Measurements from ENCODE around the gene LRP2. TPM values are rescaled to one million over a fixed set of nuclear protein-coding genes. Genes with fewer than 3 reads are reported as not detected.

The LRP2 gene
- total RNA-seq, 1 donor from 2014 or later = 0.24 TPM

DNA sequence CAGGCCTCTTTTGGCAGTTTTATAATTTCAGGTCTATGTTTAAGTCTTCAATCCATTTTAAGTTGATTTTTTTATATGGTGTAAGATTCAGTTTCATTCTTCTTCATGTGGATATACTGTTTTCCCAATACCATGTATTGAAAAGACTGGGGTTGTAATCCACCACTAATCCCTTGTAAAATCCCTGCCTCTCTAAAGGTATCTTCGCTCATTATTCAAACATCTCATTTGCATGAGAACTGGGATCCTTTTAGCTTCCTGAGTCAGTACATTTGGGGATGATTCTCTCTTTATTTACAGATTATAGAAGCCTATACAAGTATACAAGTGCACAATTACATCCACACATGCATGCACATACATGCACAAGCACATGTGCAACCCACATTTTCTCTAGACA lies 267.7 kb downstream of the LRP2 start:
- no peak overlapping the region for H3K4me3 Mint-ChIP-seq (ENCODE audit: unreplicated experiment)
- peaks cover 14% of the 10 kb centered on the region for H3K27me3 Mint-ChIP-seq (ENCODE audit: unreplicated experiment)
- H3K36me3 Mint-ChIP-seq (ENCODE audit: unreplicated experiment) = no peaks in the 10 kb centered on the region
- H3K9me3 Mint-ChIP-seq (ENCODE audit: unreplicated experiment) = no peaks in the 10 kb centered on the region
- no peak overlapping the region for H3K27ac Mint-ChIP-seq (ENCODE audit: unreplicated experiment)
- TF ChIP-seq CTCF (IDR thresholded peaks at IDR 0.05) = no peak
- H3K4me1 Mint-ChIP-seq (ENCODE audit: unreplicated experiment) = peaks cover 14% of the 10 kb centered on the region
- no peak for DNase-seq (ENCODE audit: extremely low spot score, unreplicated experiment)

- peaks cover 7% of the 10 kb centered on the region for H3K27me3 Mint-ChIP-seq (ENCODE audit: unreplicated experiment)
- H3K27ac Mint-ChIP-seq (ENCODE audit: unreplicated experiment) = no peak overlapping the region
- H3K4me1 Mint-ChIP-seq (ENCODE audit: unreplicated experiment) = peaks cover 14% of the 10 kb centered on the region
- no peaks in the 10 kb centered on the region for H3K36me3 Mint-ChIP-seq (ENCODE audit: unreplicated experiment)
- H3K4me3 Mint-ChIP-seq (ENCODE audit: unreplicated experiment) = no peak overlapping the region
- no peaks in the 10 kb centered on the region for H3K9me3 Mint-ChIP-seq (ENCODE audit: unreplicated experiment)
- TF ChIP-seq CTCF (IDR thresholded peaks at IDR 0.05) = no peak
- no peak for DNase-seq (ENCODE audit: extremely low spot score, unreplicated experiment)
Observed at GRCh38 chr2:169093535-169093934, 268.8 kb downstream of the LRP2 start.

DNA sequence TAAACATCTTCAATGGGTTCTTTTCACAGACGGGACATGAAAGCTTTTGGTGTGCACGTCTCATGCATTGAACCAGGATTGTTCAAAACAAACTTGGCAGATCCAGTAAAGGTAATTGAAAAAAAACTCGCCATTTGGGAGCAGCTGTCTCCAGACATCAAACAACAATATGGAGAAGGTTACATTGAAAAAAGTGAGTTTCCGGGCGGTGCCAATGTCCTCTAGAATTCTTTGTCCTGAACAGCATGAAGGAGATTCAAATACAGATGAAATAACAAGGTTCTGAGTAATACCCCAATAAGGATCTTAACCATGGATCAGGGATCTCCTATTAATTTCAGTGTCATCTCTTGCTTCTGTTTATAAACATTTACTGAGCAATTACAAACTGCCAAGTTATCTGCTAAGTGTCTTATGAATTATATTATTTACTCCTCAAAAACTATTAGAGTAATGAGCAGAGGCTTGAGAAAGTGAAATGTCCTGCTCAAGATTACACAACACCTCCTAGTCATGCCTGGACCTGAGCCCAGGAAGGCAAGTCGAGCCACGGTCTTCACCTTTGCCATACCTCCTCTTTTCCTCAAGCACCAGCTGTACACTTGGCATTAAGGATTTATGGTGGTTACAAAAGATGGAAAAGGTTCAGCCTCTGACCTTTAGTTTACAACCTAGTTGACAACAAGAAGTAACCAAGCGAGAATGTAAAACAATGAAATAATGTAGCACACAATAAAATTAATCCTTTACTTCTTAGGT lies 270.4 kb downstream of the LRP2 start:
- no peak for TF ChIP-seq CTCF (IDR thresholded peaks at IDR 0.05)
- DNase-seq (ENCODE audit: extremely low spot score, unreplicated experiment) = no peak
- no peak overlapping the region for H3K4me3 Mint-ChIP-seq (ENCODE audit: unreplicated experiment)
- H3K27ac Mint-ChIP-seq (ENCODE audit: unreplicated experiment) = no peak overlapping the region
- peaks cover 7% of the 10 kb centered on the region for H3K27me3 Mint-ChIP-seq (ENCODE audit: unreplicated experiment)
- H3K36me3 Mint-ChIP-seq (ENCODE audit: unreplicated experiment) = no peaks in the 10 kb centered on the region
- H3K9me3 Mint-ChIP-seq (ENCODE audit: unreplicated experiment) = no peaks in the 10 kb centered on the region
- peaks cover 14% of the 10 kb centered on the region for H3K4me1 Mint-ChIP-seq (ENCODE audit: unreplicated experiment)

- no peak overlapping the region for H3K4me3 Mint-ChIP-seq (ENCODE audit: unreplicated experiment)
- H3K27ac Mint-ChIP-seq (ENCODE audit: unreplicated experiment) = no peak overlapping the region
- no peak for DNase-seq (ENCODE audit: extremely low spot score, unreplicated experiment)
- H3K9me3 Mint-ChIP-seq (ENCODE audit: unreplicated experiment) = no peaks in the 10 kb centered on the region
- peaks cover 10% of the 10 kb centered on the region for H3K27me3 Mint-ChIP-seq (ENCODE audit: unreplicated experiment)
- H3K36me3 Mint-ChIP-seq (ENCODE audit: unreplicated experiment) = no peaks in the 10 kb centered on the region
- no peak for TF ChIP-seq CTCF (IDR thresholded peaks at IDR 0.05)
- H3K4me1 Mint-ChIP-seq (ENCODE audit: unreplicated experiment) = peaks cover 14% of the 10 kb centered on the region
Observed at GRCh38 chr2:169091256-169091655, 271.1 kb downstream of the LRP2 start.

DNA sequence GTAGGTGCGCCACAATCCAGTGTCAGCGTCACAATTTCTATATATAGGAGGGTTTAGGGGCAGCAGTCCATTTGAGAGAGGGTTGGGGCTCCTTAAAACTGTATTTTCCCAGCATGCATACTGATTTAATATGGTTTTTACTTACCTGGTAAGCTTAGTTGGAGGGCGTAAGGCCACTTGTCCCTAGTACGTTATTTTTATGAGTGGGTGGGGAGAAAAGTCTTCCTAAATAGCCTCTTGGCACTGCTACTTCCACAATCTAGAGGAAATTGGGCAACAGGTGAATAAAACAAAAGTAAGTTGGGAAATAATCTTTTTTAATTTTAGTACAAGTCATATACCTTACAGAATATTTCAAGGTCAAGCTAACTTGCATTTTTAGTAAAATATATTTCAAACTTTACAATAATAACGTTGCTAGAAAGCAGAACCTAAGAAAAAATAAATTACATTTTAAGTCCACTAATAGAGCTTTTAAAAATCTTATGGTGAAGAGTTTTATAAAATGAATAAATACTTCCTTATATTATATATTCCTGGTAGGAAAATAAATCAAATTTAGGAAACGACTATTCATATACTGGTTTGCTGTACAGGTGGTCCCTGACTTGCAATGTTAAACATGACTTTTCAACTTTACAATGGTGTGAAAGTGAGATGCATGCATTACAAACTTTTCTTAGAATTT lies 272.1 kb downstream of the LRP2 start:
- Mint-ChIP-seq H3K9me3 (ENCODE audit: unreplicated experiment) (peaks cover 8% of the 10 kb centered on the region), H3K4me1 (ENCODE audit: unreplicated experiment) (peaks cover 5% of the 10 kb centered on the region), H3K36me3 (ENCODE audit: unreplicated experiment) (no peaks in the 10 kb centered on the region), H3K4me3 (ENCODE audit: unreplicated experiment) (no peak overlapping the region), H3K27ac (ENCODE audit: unreplicated experiment) (no peak overlapping the region), H3K27me3 (ENCODE audit: unreplicated experiment) (peaks cover 20% of the 10 kb centered on the region)
- no peak for TF ChIP-seq CTCF (IDR thresholded peaks at IDR 0.05)
- DNase-seq (ENCODE audit: extremely low spot score, unreplicated experiment) = no peak
